ENCODE measurements around the gene GPC5. TPM values are rescaled to one million over a fixed set of nuclear protein-coding genes. Genes with fewer than 3 reads are reported as not detected.
"Not testable (repeated sequence)": the region's sequence is repeated elsewhere in the genome, so short reads cannot be mapped to it uniquely, and the experiment has no call there.

Gene GPC5
- total and polyA plus RNA-seq, 2 donors (not counting 3 experiments of a cell fraction or from before 2014, with no cell fraction given): 0.59 to 0.97 TPM

DNA sequence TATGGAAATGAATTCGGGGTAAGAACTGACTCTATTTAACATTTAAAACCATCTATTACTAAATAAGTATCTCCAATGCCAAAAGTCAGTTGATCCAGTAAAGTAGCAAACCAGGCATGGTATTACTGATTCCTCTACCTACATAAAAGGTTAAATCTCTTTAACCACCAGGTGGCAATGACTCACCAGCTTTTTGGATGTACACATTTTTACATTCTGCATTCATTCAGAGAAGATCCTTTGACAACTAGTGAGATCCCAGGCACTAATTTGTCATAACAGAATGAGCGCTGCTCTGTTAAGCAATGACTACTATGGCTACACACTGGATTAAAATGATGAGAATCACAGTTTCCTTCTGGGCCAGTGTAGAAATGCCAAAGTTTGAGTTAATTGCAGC, 1498.4 kb downstream of the GPC5 start:
- Histone ChIP-seq H3K9me3 (replicated peaks; ENCODE audit: control insufficient read depth, insufficient read depth, low read length) (peaks cover 5% of the 10 kb centered on the region), H3K79me2 (ENCODE audit: control insufficient read depth, insufficient read depth, low read length) (no peaks in the 10 kb centered on the region), H3K9me1 (replicated peaks; ENCODE audit: control insufficient read depth, extremely low read depth, insufficient read depth, low read length) (no peaks in the 10 kb centered on the region), H3K27ac (ENCODE audit: insufficient read depth, low read depth, low read length) (no peak overlapping the region), H3K4me3 (replicated peaks in 1 of 3; ENCODE audit: insufficient read depth in 1 of 3, low read depth in 1 of 3, low read length in 3 of 3) (no peak overlapping the region), H4K20me1 (replicated peaks; ENCODE audit: control insufficient read depth, extremely low read depth, insufficient read depth, low read length) (no peaks in the 10 kb centered on the region), H3K9ac (replicated peaks; ENCODE audit: extremely low read depth, insufficient read depth, low read length) (no peak overlapping the region), H2AFZ (ENCODE audit: low read depth, low read length) (no peak overlapping the region), H3K4me1 (ENCODE audit: control insufficient read depth, extremely low read depth, insufficient read depth, low read length) (no peaks in the 10 kb centered on the region), H3K27me3 (ENCODE audit: control insufficient read depth in 2 of 2, insufficient read depth in 2 of 2, low read length in 2 of 2) (no peaks in the 10 kb centered on the region), H3K4me2 (ENCODE audit: insufficient read depth, low read length) (no peak overlapping the region), H3K36me3 (ENCODE audit: control insufficient read depth in 2 of 2, extremely low read depth in 1 of 2, insufficient read depth in 2 of 2, low read length in 2 of 2) (no peaks in the 10 kb centered on the region)
- DNase-seq (ENCODE audit: low read depth, low spot score): no peak
- intact Hi-C loops (cut with micrococcal nuclease) (no loop called here), dilution Hi-C loops (cut with MboI; ENCODE audit: extremely low pct_ligation_motif_present, low sequenced_read_pairs) (no loop called here)
- TF ChIP-seq MYC (IDR thresholded peaks at IDR 0.05; ENCODE audit: low read depth, low read length): no peak
- no peak for TF ChIP-seq FOS (IDR thresholded peaks at IDR 0.05; ENCODE audit: borderline replicate concordance, insufficient read depth, low read length)
- no peak for TF ChIP-seq POLR2A (IDR thresholded peaks at IDR 0.05; ENCODE audit: low read depth, low read length)
- no peak for TF ChIP-seq POLR2AphosphoS5 (IDR thresholded peaks at IDR 0.05; ENCODE audit: insufficient read depth, low read depth, low read length)
- TF ChIP-seq, protein P1, sequence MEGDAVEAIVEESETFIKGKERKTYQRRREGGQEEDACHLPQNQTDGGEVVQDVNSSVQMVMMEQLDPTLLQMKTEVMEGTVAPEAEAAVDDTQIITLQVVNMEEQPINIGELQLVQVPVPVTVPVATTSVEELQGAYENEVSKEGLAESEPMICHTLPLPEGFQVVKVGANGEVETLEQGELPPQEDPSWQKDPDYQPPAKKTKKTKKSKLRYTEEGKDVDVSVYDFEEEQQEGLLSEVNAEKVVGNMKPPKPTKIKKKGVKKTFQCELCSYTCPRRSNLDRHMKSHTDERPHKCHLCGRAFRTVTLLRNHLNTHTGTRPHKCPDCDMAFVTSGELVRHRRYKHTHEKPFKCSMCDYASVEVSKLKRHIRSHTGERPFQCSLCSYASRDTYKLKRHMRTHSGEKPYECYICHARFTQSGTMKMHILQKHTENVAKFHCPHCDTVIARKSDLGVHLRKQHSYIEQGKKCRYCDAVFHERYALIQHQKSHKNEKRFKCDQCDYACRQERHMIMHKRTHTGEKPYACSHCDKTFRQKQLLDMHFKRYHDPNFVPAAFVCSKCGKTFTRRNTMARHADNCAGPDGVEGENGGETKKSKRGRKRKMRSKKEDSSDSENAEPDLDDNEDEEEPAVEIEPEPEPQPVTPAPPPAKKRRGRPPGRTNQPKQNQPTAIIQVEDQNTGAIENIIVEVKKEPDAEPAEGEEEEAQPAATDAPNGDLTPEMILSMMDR (IDR thresholded peaks at IDR 0.05; ENCODE audit: extremely low read depth in 1 of 2, insufficient read depth in 1 of 2, low read depth in 1 of 2, low read length in 2 of 2): no peak
- TF ChIP-seq, protein P2, sequence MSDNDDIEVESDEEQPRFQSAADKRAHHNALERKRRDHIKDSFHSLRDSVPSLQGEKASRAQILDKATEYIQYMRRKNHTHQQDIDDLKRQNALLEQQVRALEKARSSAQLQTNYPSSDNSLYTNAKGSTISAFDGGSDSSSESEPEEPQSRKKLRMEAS (IDR thresholded peaks at IDR 0.05; ENCODE audit: insufficient read depth, insufficient read length): no peak
- TF ChIP-seq EZH2 (IDR thresholded peaks at IDR 0.05; ENCODE audit: borderline replicate concordance, low read depth, low read length, severe bottlenecking): no peak
- TF ChIP-seq GATA2 (IDR thresholded peaks at IDR 0.05; ENCODE audit: insufficient read depth, insufficient read length, low read depth, low read length): no peak
- no peak for TF ChIP-seq JUN (IDR thresholded peaks at IDR 0.05; ENCODE audit: borderline replicate concordance, insufficient read depth, insufficient read length, low read depth)
- FAIRE-seq: no peak
- ChIA-PET POLR2A (no interaction called here), CTCF (no interaction called here)
- no TSS peak for BruUV-seq (replicated peaks)

DNA sequence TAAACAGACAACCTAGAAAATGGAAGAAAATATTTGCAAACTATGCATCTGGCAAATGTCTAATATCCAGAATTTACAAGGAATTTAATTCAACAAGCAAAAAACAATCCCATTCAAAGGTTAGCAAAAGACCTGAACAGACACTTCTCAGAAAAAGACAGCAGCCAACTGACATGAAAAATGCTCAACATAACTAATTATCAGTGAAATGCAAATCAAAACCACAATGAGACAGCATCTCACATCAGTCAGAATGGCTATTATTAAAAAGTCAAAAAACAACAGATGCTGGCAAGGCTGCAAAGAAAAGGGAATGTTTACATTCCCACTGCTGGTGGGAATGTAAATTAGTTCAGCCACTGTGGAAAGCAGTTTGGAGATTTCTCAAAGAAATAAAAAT, 1500.5 kb downstream of the GPC5 start:
- H3K4me3 ChIP-seq (replicated peaks in 1 of 3; ENCODE audit: insufficient read depth in 1 of 3, low read depth in 1 of 3, low read length in 3 of 3); CTCF ChIA-PET; H3K9me1 ChIP-seq (replicated peaks; ENCODE audit: control insufficient read depth, extremely low read depth, insufficient read depth, low read length); H2AFZ ChIP-seq (ENCODE audit: low read depth, low read length); DNase-seq (ENCODE audit: low read depth, low spot score); H3K27me3 ChIP-seq (ENCODE audit: control insufficient read depth in 2 of 2, insufficient read depth in 2 of 2, low read length in 2 of 2); BruUV-seq (replicated peaks); H3K79me2 ChIP-seq (ENCODE audit: control insufficient read depth, insufficient read depth, low read length); H3K9me3 ChIP-seq (replicated peaks; ENCODE audit: control insufficient read depth, insufficient read depth, low read length); intact Hi-C loops (cut with micrococcal nuclease); H3K9ac ChIP-seq (replicated peaks; ENCODE audit: extremely low read depth, insufficient read depth, low read length); dilution Hi-C loops (cut with MboI; ENCODE audit: extremely low pct_ligation_motif_present, low sequenced_read_pairs); H3K4me2 ChIP-seq (ENCODE audit: insufficient read depth, low read length); H3K27ac ChIP-seq (ENCODE audit: insufficient read depth, low read depth, low read length); H3K36me3 ChIP-seq (ENCODE audit: control insufficient read depth in 2 of 2, extremely low read depth in 1 of 2, insufficient read depth in 2 of 2, low read length in 2 of 2); FAIRE-seq; POLR2A ChIA-PET; H4K20me1 ChIP-seq (replicated peaks; ENCODE audit: control insufficient read depth, extremely low read depth, insufficient read depth, low read length); H3K4me1 ChIP-seq (ENCODE audit: control insufficient read depth, extremely low read depth, insufficient read depth, low read length): not testable (repeated sequence)

Measured in endothelial cell of umbilical vein (primary cell).